Measurements from ENCODE around the gene GREM2.

GREM2 gene

DNA sequence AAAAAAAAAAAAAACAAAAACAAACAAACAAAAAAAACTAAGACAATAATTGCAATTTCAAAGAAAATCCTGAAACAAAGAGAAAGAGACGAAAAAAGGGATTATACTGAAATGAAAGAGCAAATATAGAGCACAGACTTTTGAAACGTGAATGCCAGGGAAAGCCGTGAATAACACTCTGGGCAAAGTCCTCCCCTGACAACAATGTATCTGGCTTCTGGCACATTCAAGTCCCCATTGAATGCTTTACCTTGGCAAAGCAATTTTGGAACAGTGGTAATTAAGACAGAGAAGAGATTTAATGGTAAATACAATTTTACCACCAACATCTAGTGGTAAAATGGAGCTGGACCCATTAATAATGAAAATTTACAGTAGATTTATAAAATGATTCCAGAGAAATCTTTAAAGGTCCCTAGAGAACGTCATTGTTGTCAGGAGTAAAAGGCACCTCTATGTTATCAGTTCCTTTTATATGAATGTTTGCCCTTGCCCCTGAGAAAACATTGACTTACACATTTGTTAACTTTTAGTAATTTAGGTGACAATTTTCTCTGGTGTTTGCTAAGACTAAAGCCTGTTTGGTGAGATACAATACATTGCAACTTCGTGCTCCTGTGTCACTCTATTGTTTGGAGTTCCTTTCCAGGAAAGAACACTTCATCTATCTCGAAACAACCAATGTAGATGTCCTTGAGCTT, 89.7 kb downstream of the GREM2 start:
- TF ChIP-seq SPI1 (IDR thresholded peaks at IDR 0.05; ENCODE audit: borderline replicate concordance, low read depth) (no peak), POLR2AphosphoS5 (IDR thresholded peaks at IDR 0.05; ENCODE audit: low read depth) (no peak), GABPA (IDR thresholded peaks at IDR 0.05; ENCODE audit: low read depth) (no peak)
- TF ChIP-seq, protein P1, sequence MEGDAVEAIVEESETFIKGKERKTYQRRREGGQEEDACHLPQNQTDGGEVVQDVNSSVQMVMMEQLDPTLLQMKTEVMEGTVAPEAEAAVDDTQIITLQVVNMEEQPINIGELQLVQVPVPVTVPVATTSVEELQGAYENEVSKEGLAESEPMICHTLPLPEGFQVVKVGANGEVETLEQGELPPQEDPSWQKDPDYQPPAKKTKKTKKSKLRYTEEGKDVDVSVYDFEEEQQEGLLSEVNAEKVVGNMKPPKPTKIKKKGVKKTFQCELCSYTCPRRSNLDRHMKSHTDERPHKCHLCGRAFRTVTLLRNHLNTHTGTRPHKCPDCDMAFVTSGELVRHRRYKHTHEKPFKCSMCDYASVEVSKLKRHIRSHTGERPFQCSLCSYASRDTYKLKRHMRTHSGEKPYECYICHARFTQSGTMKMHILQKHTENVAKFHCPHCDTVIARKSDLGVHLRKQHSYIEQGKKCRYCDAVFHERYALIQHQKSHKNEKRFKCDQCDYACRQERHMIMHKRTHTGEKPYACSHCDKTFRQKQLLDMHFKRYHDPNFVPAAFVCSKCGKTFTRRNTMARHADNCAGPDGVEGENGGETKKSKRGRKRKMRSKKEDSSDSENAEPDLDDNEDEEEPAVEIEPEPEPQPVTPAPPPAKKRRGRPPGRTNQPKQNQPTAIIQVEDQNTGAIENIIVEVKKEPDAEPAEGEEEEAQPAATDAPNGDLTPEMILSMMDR (IDR thresholded peaks at IDR 0.05; ENCODE audit: insufficient read depth, low read length), result no peak
- TF ChIP-seq, protein P2, sequence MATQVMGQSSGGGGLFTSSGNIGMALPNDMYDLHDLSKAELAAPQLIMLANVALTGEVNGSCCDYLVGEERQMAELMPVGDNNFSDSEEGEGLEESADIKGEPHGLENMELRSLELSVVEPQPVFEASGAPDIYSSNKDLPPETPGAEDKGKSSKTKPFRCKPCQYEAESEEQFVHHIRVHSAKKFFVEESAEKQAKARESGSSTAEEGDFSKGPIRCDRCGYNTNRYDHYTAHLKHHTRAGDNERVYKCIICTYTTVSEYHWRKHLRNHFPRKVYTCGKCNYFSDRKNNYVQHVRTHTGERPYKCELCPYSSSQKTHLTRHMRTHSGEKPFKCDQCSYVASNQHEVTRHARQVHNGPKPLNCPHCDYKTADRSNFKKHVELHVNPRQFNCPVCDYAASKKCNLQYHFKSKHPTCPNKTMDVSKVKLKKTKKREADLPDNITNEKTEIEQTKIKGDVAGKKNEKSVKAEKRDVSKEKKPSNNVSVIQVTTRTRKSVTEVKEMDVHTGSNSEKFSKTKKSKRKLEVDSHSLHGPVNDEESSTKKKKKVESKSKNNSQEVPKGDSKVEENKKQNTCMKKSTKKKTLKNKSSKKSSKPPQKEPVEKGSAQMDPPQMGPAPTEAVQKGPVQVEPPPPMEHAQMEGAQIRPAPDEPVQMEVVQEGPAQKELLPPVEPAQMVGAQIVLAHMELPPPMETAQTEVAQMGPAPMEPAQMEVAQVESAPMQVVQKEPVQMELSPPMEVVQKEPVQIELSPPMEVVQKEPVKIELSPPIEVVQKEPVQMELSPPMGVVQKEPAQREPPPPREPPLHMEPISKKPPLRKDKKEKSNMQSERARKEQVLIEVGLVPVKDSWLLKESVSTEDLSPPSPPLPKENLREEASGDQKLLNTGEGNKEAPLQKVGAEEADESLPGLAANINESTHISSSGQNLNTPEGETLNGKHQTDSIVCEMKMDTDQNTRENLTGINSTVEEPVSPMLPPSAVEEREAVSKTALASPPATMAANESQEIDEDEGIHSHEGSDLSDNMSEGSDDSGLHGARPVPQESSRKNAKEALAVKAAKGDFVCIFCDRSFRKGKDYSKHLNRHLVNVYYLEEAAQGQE (IDR thresholded peaks at IDR 0.05; ENCODE audit: insufficient replicate concordance, low read depth), result no peak
- DNase-seq (ENCODE audit: low read depth in 1 of 2, low spot score in 1 of 2), result no peak
- no peaks in the 10 kb centered on the region for H3K27me3 ChIP-seq (ENCODE audit: insufficient read depth, poor library complexity, severe bottlenecking)
- H3K27ac ChIP-seq (replicated peaks), result no peak overlapping the region
- no peak overlapping the region for H3K4me3 ChIP-seq (replicated peaks; ENCODE audit: insufficient read depth, low read length)

DNA sequence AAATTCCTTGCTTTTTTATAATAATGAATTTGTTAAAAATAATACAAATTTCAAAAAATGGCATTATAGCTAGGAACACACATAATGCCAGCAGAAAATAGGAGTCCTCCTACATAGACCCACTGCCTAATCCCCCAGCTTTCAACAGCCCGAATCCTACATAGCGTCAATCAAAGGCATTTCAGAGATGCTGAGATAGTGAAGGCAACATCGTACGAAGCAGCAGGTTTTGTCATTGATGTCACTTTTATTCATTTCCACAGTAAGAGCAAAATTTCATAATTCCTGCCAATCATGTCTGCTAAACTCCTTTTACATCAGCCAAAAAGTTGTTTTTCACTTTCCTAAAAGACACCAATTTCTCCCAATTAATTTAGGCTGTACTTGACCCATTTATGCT, 94.1 kb downstream of the GREM2 start:
- no peak for DNase-seq (ENCODE audit: low read depth in 1 of 2, low spot score in 1 of 2)
- no peak overlapping the region for H3K27ac ChIP-seq (replicated peaks)
- TF ChIP-seq, protein P2 (IDR thresholded peaks at IDR 0.05; ENCODE audit: insufficient replicate concordance, low read depth), result no peak
- TF ChIP-seq, protein P1 (IDR thresholded peaks at IDR 0.05; ENCODE audit: insufficient read depth, low read length), result no peak
- no peaks in the 10 kb centered on the region for H3K27me3 ChIP-seq (ENCODE audit: insufficient read depth, poor library complexity, severe bottlenecking)
- no peak overlapping the region for H3K4me3 ChIP-seq (replicated peaks; ENCODE audit: insufficient read depth, low read length)

GRCh38 chr1:240516069-240516468, 95.9 kb downstream of the GREM2 start:
- Histone ChIP-seq H3K27me3 (ENCODE audit: insufficient read depth, poor library complexity, severe bottlenecking) (no peaks in the 10 kb centered on the region), H3K4me3 (replicated peaks; ENCODE audit: insufficient read depth, low read length) (no peak overlapping the region), H3K27ac (replicated peaks) (no peak overlapping the region)
- DNase-seq (ENCODE audit: low read depth in 1 of 2, low spot score in 1 of 2), result no peak
- TF ChIP-seq SPI1 (IDR thresholded peaks at IDR 0.05; ENCODE audit: borderline replicate concordance, low read depth), result no peak
- TF ChIP-seq GABPA (IDR thresholded peaks at IDR 0.05; ENCODE audit: low read depth), result no peak
- TF ChIP-seq, protein P2 (IDR thresholded peaks at IDR 0.05; ENCODE audit: insufficient replicate concordance, low read depth), result no peak
- TF ChIP-seq POLR2AphosphoS5 (IDR thresholded peaks at IDR 0.05; ENCODE audit: low read depth), result no peak
- TF ChIP-seq, protein P1 (IDR thresholded peaks at IDR 0.05; ENCODE audit: insufficient read depth, low read length), result no peak

Measured in HL-60 (cell line).